NB4 (cell line): ENCODE data around the gene NHS.
"Not testable (repeated sequence)": the region's sequence is repeated elsewhere in the genome, so short reads cannot be mapped to it uniquely, and the experiment has no call there.

Experiments used
- DNase-seq: peaks from one replicate; pipeline ENCODE4 v3.0.0; 2010; ENCODE audit warnings: low read depth
- H3K4me3 ChIP-seq: one replicate; pipeline ENCODE4 v1.5.1; 2011; ENCODE audit warnings: mild to moderate bottlenecking, low read depth, low read length, moderate library complexity
- MYC ChIP-seq: IDR thresholded peaks from 2 replicates; pipeline ENCODE4 v1.6.1; 2011; ENCODE audit warnings: low read depth, low read length
- POLR2A ChIP-seq: IDR thresholded peaks from 2 replicates; pipeline ENCODE4 v1.6.1; 2011; ENCODE audit warnings: mild to moderate bottlenecking; ENCODE audit not compliant: insufficient read length; ENCODE audit errors: extremely low read depth
- TF ChIP-seq, protein P1 (sequence below): IDR thresholded peaks from one replicate; pipeline ENCODE4 v1.5.1; 2012; ENCODE audit warnings: low read depth, low read length
- TF ChIP-seq, protein P2 (sequence below): IDR thresholded peaks from 2 replicates; pipeline ENCODE4 v1.6.1; 2011; ENCODE audit warnings: low read depth, low read length

Gene NHS

GRCh38 chrX:17566740-17567139 lies 191.7 kb downstream of the NHS start:
- TF ChIP-seq, protein P1, sequence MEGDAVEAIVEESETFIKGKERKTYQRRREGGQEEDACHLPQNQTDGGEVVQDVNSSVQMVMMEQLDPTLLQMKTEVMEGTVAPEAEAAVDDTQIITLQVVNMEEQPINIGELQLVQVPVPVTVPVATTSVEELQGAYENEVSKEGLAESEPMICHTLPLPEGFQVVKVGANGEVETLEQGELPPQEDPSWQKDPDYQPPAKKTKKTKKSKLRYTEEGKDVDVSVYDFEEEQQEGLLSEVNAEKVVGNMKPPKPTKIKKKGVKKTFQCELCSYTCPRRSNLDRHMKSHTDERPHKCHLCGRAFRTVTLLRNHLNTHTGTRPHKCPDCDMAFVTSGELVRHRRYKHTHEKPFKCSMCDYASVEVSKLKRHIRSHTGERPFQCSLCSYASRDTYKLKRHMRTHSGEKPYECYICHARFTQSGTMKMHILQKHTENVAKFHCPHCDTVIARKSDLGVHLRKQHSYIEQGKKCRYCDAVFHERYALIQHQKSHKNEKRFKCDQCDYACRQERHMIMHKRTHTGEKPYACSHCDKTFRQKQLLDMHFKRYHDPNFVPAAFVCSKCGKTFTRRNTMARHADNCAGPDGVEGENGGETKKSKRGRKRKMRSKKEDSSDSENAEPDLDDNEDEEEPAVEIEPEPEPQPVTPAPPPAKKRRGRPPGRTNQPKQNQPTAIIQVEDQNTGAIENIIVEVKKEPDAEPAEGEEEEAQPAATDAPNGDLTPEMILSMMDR = no peak
- no peak overlapping the region for H3K4me3 ChIP-seq
- no peak for DNase-seq

- DNase-seq = no peak
- no peak overlapping the region for H3K4me3 ChIP-seq
- TF ChIP-seq POLR2A (no peak), MYC (no peak)
- TF ChIP-seq, protein P1 = no peak
- TF ChIP-seq, protein P2, sequence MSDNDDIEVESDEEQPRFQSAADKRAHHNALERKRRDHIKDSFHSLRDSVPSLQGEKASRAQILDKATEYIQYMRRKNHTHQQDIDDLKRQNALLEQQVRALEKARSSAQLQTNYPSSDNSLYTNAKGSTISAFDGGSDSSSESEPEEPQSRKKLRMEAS = no peak
These were observed 192.2 kb downstream of the NHS start for GRCh38 chrX:17567187-17567586.

DNA sequence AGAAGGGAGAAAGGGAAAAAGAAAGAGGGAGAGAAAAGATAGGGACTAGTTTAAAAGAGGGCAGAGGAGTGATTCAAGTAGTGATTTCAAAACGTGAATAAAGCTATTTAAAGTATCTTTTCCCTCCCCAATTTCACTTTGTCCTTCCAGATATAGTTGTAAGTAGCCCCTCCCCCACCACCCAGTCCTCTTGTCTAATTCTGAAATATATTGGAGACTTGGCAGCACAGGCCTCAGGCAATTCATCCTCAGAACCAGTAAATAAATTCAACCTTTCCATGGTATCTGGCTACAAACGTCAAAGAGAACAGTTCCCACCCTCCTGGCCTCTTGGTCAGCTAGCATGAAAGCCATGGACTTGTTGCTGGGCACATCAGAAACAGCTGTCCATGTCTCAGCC lies 192.8 kb downstream of the NHS start:
- H3K4me3 ChIP-seq = no peak overlapping the region
- DNase-seq = no peak
- TF ChIP-seq MYC (no peak), POLR2A (no peak)
- TF ChIP-seq, protein P2 = no peak
- TF ChIP-seq, protein P1 = no peak

- DNase-seq, H3K4me3 ChIP-seq: not testable (repeated sequence)
These were observed 193.8 kb downstream of the NHS start for GRCh38 chrX:17568804-17569203.

DNA sequence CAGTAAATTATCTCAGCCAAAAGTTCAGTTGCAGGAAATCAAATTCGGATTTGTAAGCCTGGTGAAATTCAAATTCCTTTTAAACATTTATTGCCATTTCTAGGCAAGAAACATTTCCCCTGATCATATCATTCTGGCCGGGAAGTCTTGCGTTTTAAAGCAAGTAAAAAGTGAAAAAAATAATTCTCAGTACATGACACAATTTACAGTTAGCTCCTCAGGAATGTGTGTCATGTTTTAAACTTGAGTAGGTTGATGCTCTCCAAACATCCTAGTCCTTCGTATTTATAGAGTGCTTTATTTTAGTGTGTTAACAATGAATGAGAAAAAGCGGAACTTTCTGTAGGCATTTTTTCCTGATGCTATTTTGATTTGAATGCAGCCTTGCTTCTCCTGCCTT lies 204.0 kb downstream of the NHS start:
- TF ChIP-seq, protein P2 = no peak
- TF ChIP-seq, protein P1 = no peak
- no peak for TF ChIP-seq POLR2A
- TF ChIP-seq MYC = no peak
- H3K4me3 ChIP-seq = no peak overlapping the region
- no peak for DNase-seq

DNA sequence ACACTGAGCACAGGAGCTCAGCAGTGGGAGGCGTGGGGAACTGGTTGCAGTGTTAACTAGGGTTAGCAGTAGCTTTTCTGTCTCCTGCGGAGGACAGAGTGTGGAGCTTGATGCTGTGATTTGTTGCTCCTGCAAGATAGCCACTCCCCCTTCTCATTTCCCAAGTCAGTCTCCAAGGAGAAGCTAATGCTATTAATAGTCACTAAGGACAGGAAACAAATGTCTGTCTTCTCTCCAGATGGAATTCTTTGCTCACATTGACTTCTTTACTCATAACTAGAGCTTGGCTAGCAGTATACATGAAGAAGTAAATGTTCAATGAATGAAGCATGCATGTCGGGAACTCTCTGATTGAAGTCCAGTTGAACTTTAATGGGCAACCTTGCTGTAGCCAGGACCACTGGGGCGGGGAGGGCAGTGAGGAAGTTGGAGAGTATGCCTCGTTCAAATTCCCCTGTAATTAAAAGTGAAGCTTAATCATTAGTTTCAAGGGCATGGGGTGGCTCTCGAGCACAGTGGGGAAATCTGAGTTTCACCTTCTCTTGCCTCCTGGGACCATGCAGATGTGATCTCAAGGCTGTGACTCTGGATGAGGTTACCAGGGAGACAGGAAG lies 205.6 kb downstream of the NHS start:
- TF ChIP-seq MYC (no peak), POLR2A (no peak)
- TF ChIP-seq, protein P1 = no peak
- TF ChIP-seq, protein P2 = no peak
- DNase-seq = no peak
- H3K4me3 ChIP-seq = no peak overlapping the region
